ENCODE data around the gene C13orf46. TPM values are rescaled to one million over a fixed set of nuclear protein-coding genes. Genes with fewer than 3 reads are reported as not detected.

Gene C13orf46
- total RNA-seq, 1 donor from 2014 or later, result 0.48 TPM

- DNase-seq (ENCODE audit: low spot score), result no peak
Observed at GRCh38 chr13:113939129-113939943, 34.5 kb downstream of the C13orf46 start.

DNA sequence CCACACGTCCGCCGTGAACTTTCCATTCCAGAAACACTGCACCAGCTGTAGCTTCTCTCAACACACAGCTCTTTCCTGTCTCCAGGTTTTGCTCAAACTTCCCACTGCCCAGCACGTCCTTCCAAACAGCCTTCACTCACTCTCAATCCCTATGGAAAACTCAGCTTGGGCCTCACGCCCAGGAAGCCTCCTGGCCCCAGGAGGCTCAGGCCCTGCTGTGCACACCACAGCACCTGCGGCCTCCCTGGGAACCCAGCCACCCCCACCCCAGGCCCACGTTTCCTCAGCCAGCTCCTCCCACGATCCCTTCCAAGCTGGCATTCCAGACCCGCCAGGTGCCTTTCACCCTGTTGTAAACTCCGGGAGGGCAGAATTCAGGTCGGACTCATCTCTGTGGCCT is 35.2 kb downstream of the C13orf46 start:
- no peak for DNase-seq (ENCODE audit: low spot score)

DNA sequence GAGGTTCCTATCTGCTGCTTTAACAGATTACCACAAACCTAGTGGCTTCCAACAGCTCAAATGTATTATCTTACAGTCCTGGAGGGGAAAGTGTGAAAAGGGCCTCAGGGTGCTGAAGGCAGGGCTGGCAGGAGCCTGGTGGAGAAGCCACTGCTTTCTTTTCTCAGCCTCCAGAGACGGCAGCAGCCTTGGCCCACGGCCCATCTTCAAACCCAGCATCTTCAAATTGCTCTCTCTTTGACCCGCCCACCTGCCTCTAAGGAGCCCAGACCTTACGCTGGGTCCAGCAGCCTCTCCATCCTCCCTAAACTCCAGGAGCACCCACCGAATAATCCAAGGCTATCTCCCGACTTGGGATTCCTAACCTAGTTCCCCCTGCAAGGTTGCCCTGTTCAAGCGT is 35.6 kb downstream of the C13orf46 start:
- DNase-seq (ENCODE audit: low spot score), result peak; percentile 16

- no peak for DNase-seq (ENCODE audit: low spot score)
Observed at GRCh38 chr13:113937527-113938180, 36.2 kb downstream of the C13orf46 start.

DNA sequence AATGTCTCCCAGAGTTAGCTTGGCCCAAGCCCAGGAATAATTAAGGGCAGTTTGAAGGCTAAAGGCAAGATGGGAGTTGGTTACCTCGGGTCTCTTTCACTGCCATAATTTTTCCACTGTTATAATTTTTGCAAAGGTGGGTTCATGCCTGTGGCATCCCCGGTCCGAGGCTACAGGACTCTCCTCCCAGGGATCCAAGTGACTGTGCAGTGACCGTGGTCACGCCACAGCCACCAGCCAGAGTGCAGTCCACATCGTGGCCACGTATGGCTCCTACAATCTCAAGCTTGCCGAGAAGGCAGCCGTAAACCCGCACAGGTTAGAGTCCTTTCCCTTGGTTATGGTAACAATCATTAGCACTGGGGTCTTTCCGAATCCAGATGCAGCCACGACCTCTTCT is 36.8 kb downstream of the C13orf46 start:
- DNase-seq (ENCODE audit: low spot score), result no peak

DNA sequence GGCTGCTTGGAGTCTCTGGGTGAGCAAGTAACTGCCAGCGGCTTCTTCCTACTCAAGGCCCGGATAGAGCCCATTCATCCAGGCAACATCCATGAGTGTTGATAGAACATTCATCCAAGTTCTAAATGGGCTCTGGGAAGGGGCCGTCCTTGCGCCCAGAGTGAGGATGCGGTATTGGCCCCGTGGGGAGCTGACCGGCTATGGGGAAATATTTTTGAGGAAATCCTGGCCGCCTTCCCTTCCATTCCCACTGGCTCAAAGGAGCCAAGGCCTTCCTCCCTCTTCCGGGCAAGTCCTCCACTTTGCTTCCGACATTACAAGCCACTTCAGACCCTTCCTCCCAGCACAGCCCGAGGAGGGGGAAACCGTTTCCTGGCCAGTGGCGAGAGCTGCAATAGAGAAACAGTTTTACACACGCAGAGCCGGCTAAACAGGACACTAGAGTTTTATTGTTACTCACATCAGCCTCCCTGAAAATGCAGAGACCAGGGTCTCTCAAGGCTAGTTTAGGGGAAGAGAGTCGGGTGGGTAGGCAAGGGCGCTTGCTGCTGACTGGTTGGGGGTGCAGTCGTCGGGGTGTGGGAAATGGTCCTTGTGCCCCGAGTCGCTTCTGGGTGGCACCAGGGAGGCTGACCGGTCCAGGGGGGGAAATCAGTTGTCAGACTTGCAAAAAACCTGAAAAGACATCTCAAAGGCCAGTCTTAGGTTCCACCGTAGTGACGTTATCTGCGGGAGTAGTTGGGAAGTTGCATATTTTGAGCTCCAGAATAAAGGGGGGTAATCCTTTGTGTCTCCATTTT is 37.5 kb downstream of the C13orf46 start:
- no peak for DNase-seq (ENCODE audit: low spot score)

DNA sequence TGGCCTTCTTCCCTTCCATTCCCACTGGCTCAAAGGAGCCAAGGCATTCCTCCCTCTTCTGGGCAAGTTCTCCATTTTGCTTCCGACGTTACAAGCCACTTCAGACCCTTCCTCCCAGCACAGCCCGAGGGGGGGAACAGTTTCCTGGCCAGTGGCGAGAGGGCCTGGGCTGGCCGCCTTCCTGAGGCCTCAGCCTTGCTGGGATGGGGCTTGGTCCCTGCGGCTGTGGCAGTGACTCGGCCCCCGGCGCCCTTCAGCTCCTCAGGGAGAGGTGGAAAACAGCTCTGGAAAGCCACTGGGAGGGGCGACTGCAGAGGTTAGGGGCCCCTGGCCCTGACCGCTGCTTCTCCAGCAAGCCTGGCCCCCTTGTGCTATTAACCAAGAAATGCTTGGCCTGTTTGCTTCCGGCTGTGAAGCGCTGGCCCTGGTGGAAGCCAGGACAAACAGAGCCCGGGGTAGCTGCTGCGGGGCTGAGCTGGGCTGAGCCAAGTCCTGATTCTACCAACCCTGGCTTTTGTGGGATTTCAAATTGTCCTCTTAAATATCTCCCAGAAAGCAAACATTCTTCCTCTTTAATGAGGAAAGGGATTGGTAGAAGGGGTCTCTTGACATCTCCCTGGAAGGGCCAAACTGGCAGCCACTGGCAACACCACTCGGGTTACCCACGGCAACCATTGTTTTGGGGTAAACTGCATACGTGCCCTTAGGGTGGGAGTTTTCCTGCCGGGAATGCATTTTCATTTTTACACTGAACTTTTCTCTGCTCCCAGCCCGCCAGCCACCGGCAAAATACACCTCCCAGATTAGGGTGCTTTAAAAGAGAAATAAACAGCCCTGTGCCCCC is 38.7 kb downstream of the C13orf46 start:
- DNase-seq (ENCODE audit: low spot score), result peak; percentile 62

GRCh38 chr13:113934576-113934975 is 39.3 kb downstream of the C13orf46 start:
- no peak for DNase-seq (ENCODE audit: low spot score)

- DNase-seq (ENCODE audit: low spot score), result no peak
Observed at GRCh38 chr13:113933901-113934300, 40.0 kb downstream of the C13orf46 start.

GRCh38 chr13:113931841-113932459 is 41.9 kb downstream of the C13orf46 start:
- DNase-seq (ENCODE audit: low spot score), result no peak

DNA sequence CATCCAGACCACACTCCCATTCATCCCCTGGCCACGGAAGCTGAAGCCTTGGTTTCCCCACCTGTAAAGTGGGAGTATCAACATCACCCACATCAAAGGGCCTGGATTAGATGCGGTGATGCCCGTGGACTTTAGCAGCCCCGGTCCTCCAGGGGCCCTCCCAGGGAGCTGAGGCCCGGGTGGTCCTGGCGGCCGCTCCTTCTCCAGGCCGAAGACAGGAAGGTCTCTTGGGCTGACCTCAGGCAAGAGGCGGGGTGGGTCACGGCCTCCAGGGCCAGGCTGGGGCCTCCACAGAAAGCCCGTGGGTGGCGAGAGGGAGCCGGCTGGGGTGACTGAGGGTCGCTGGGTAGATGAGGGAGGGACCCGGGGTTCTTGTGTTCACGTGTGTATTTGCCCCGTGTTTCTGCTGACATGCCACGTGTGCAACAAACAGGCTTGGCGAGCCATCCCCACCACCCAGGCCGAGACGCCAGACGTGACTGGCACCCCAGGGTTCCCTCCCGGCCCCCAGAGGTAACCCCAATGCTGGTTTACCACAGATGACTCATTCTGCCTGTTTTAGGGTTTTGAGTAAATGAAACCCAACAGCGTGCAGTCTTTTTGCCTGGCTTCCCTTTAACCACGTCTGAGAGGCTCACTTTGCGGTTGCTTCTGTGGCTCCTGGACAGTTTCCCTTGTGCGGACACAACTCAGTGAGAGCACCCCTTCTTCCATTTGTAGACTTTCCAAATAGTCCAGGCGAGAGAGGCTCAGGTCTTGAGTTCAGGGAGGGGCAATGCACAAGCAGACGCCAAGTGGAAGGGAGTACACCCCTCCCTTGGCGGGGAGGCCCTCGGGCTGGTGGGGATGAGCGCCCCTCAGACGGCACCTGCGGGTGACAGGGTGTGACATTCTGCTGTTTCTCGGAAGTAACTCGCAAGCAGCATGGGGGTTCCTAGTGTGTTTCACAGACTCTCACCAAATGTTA is 42.9 kb downstream of the C13orf46 start:
- no peak for DNase-seq (ENCODE audit: low spot score)

DNA sequence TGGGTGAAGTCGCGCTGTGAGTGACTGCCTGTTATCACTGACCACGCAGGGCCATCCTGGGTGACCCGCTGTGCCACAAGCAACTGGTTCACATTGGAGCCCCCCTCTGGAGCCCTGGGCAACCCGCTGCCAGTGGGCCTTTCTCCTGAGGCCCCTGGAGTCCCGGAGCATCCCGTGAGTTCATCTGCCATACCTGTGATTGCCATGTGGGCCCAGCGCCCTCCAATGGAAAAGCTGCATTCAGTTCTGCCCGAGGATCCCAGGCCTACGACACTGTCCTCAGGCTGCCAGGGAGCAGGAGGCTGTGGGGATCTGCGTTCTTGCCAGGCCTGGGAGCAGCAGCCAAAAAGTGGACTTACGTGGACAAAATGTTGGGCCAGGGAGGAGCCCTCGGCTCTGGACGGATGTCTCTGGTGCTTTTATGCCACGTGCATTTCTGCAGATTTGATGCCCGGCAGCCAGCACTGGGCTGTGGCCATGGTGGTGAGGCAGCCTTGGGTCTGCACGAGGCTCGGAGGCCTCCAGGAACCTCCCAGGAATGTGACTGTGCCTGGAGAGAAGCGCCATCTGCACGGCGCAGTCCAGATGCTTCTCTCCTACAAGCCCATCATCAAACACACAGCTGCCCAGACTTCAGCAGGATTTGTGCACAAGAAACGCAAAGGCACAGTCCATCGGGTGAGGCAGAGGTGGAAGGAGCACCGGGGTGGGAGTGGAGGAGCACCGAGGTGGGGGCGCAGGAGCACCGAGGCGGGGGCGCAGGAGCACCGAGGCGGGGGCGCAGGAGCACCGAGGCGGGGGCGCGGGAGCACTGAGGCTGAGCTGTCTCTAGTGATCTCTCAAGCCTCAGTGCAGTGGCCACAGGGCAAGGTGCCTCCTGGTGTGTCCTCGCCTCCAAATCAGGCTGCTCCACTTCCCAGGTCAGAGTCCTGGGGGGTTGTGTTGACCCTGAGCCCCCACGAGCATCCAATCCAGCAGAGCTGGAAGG is 44.0 kb downstream of the C13orf46 start:
- no peak for DNase-seq (ENCODE audit: low spot score)

DNA sequence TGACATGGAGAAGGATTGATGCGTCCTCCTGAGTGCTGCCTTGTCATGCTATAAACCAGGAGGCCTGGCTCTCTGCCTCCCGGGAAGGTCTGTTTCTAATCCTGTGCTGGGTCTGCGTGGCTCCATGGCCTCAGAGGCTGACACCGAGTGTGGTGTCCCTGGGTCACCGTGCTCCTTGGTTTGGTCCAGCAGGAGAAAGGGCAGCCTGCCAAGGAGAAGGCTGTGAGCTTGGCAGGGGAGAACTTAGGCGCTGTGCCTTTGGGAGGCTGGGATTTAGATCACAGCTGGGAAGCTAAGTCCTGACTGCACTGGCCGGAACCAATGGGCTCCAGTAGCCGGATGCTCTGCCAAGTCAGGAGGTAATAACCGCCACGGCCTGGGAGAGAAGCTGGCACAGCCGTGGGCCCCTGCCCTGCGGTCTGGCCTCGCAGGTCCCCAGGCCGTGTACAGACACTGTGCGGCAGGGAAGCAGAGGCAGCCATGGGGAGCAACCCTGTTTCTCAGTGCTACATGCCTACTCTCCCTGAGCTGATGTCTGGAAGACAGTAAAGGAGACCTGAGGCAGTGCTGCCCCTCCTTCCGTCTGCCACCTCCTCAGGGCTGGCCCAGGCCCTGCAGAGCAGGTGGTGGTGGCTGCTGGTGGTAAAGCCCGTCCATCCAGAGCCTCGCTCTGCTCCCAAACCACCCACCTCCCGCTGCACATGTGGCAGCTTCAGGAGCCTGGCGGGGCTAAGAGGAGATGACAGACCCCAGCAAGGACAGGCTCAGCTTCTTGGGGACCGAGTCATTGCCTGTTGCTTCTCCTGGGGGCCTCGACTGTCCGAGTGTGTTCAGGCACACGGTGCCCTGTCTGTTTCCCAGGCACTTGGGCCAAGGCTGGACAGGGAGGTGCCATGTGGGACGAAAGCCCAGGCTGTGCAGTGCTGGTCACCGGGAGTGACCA is 44.9 kb downstream of the C13orf46 start:
- peak; percentile 79 for DNase-seq (ENCODE audit: low spot score)

DNA sequence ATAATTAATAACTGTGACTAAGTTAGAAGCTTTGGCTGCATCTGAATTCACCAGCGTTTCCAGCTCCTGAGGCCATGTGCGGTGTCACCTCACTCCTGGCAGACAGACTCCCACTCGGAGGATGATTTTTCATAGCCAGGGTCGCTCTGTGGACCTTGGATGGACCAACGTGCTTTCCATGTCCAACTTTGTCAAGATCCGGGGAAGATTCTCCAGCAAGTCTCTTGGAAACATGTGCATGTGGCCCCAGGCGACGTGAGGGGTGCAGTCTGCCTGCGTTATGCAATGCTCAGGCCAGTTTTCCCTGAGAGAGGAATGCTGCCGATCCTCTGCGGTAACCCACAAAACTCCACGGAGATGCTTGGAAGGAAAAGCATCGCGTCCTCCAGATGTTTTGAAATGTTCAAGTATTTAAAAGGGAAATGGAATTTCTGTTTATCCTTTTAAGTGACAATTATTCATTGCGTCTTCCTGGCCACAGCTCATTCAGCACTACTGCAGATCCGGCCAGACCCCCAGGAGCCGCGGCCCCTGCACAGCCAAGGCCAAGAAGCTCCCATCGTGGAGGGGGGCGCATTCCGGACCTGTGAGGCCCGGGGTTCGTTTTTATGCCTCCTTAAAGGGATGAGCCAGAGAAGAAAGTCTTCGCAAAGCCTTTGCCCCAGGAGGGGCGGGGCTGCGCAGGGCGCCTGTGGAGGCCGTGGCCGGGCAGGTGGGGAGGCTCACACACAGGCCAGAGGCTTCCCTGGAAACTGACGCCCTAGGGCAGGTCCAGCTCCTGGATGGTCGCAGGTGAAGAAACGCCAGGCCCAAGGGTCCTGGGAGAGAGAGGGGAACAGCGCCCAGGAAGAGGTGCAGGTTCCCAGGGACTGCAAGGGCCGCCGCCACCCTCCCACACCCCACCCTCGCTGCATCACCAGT is 46.0 kb downstream of the C13orf46 start:
- DNase-seq (ENCODE audit: low spot score), result peak; percentile 55

DNA sequence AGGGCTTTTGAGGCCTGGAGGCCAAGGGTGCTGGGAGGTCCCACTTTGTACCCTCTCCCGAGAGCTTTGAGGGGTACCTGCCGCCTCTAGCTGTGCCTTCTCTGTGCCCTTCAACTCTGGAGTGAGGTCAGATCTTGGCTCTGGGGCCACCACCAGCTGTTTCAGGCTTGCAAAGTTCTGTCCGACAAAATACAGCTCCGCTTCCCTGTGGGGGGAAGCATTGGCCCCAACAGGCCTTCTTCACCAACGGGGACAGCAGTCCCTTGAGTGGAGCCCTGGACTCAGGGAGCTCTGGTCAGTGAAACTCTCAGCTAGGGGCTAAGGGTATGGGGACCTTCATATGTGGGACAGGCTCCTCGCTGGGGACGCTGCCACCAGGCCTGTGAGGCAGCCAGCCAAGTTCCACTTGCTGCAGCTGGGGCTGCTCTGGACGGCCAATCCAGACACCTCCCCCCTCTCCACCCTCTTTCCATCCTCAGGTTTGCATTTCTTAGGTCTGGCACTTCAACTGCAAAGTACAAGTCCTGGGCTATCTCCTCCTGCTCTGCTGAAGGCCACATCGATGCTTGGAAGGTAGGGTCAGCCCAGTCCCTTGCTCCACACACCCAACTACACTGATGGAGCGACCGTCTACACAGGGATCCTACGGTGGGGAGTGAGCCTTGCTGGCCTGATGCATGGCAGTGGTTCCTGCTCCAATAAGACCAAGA is 46.8 kb downstream of the C13orf46 start:
- no peak for DNase-seq (ENCODE audit: low spot score)

Data from umbilical cord (tissue), 2 donors.